ENCODE results near the gene NME4. TPM values are rescaled to one million over a fixed set of nuclear protein-coding genes. Genes with fewer than 3 reads are reported as not detected.

NME4 gene
- 31.6 and 32.1 TPM in 2 replicates for total RNA-seq

GRCh38 chr16:397135-397661 is at the start of gene NME4:
TSS of gene NME4 (plus strand) at chr16:397199. CDS start at chr16:397223, 24 bp downstream.

GRCh38 chr16:352547-353403 is 44.2 kb upstream of the NME4 start, which contains the start of gene AXIN1:
TSS of gene AXIN1 (minus strand) at chr16:352723. CDS start at chr16:347025, 5,698 bp downstream.

GRCh38 chr16:370443-370842 is 26.6 kb upstream of the NME4 start, which contains the start of gene MRPL28:
TSS of gene MRPL28 (minus strand) at chr16:370538. CDS start at chr16:370218, 320 bp downstream.

GRCh38 chr16:381789-382717 is 14.9 kb upstream of the NME4 start, which contains the start of gene PGAP6:
TSS of gene PGAP6 (minus strand) at chr16:381978. CDS start at chr16:381821, 157 bp downstream.

GRCh38 chr16:401468-402348 is 4.7 kb downstream of the NME4 start, which contains the start of gene DECR2:
TSS of gene DECR2 (plus strand) at chr16:401885. CDS start at chr16:401964, 79 bp downstream.

GRCh38 chr16:425082-425718 is 28.2 kb downstream of the NME4 start, which contains the start of gene RAB11FIP3:
TSS of gene RAB11FIP3 (plus strand) at chr16:425649. CDS start at chr16:426007, 358 bp downstream.

Other genes with a start within 250 kb of the NME4 start
- gene HBZ, start 244.6 kb upstream of the NME4 start, total RNA-seq: not detected in 2 replicates
- gene HBM, start 231.2 kb upstream of the NME4 start, total RNA-seq: not detected in 2 replicates
- not detected in 2 replicates for gene HBA2, start 224.3 kb upstream of the NME4 start, total RNA-seq
- not detected in 2 replicates for gene HBA1, start 220.5 kb upstream of the NME4 start, total RNA-seq
- gene HBQ1, start 216.7 kb upstream of the NME4 start, total RNA-seq: 0.17 and 0.33 TPM in 2 replicates
- 21.2 and 36.2 TPM in 2 replicates for gene LUC7L, start 167.8 kb upstream of the NME4 start, total RNA-seq
- gene FAM234A, start 162.4 kb upstream of the NME4 start, total RNA-seq: 35.3 and 41.0 TPM in 2 replicates
- under 0.01 and 0.33 TPM in 2 replicates for gene RGS11, start 121.3 kb upstream of the NME4 start, total RNA-seq
- gene ARHGDIG, start 116.6 kb upstream of the NME4 start, total RNA-seq: not detected in 2 replicates
- 0.09 and 0.11 TPM in 2 replicates for gene PDIA2, start 114.0 kb upstream of the NME4 start, total RNA-seq
- 16.1 and 18.0 TPM in 2 replicates for gene AXIN1, start 44.5 kb upstream of the NME4 start, total RNA-seq
- 55.8 and 65.9 TPM in 2 replicates for gene MRPL28, start 26.7 kb upstream of the NME4 start, total RNA-seq
- gene PGAP6, start 15.2 kb upstream of the NME4 start, total RNA-seq: 62.1 and 67.1 TPM in 2 replicates
- gene DECR2, start 4.7 kb downstream of the NME4 start, total RNA-seq: 10.2 and 13.8 TPM in 2 replicates
- 27.5 and 38.9 TPM in 2 replicates for gene RAB11FIP3, start 28.4 kb downstream of the NME4 start, total RNA-seq
- gene CAPN15, start 130.5 kb downstream of the NME4 start, total RNA-seq: 18.3 and 25.2 TPM in 2 replicates
- gene PRR35, start 163.2 kb downstream of the NME4 start, total RNA-seq: not detected in 2 replicates
- 2.2 and 2.3 TPM in 2 replicates for gene NHLRC4, start 169.8 kb downstream of the NME4 start, total RNA-seq
- gene PIGQ, start 172.8 kb downstream of the NME4 start, total RNA-seq: 15.1 and 15.9 TPM in 2 replicates
- gene RAB40C, start 192.9 kb downstream of the NME4 start, total RNA-seq: 9.2 and 10.9 TPM in 2 replicates
- gene WFIKKN1, start 233.8 kb downstream of the NME4 start, total RNA-seq: under 0.01 and 0.09 TPM in 2 replicates
- gene METTL26, start 239.1 kb downstream of the NME4 start, total RNA-seq: 46.4 and 47.7 TPM in 2 replicates
- 6.9 and 9.4 TPM in 2 replicates for gene MCRIP2, start 244.6 kb downstream of the NME4 start, total RNA-seq

All from dermis lymphatic vessel endothelial cell (primary cell).